Smooth muscle cell (in vitro differentiated cells): ENCODE measurements around the gene STAT5B. TPM values are rescaled to one million over a fixed set of nuclear protein-coding genes. Genes with fewer than 3 reads are reported as not detected.

Experiments used
- DNase-seq: peaks from one replicate; lab custom pipeline; 2025; ENCODE audit not compliant: unreplicated experiment; lab: John Stamatoyannopoulos, UW
- H2AFZ ChIP-seq: fragments of 200-600 bp; sonication (generic); 2 replicates; pipeline ENCODE4 v1.6.0; 2016; ENCODE audit warnings: antibody characterized with exemption, low read depth, mild to moderate bottlenecking
- H3F3A ChIP-seq: fragments of 200-600 bp; sonication (generic); 2 replicates; pipeline ENCODE4 v1.6.0; 2017; ENCODE audit warnings: antibody characterized with exemption, low read depth
- H3K27ac ChIP-seq: fragments of 200-600 bp; sonication (generic); 2 replicates; pipeline ENCODE4 v1.5.1; 2016; ENCODE audit warnings: low read depth, mild to moderate bottlenecking
- H3K27me3 ChIP-seq: fragments of 200-600 bp; sonication (generic); 2 replicates; pipeline ENCODE4 v1.6.1; 2016; ENCODE audit warnings: low read depth, mild to moderate bottlenecking
- H3K36me3 ChIP-seq: fragments of 200-600 bp; sonication (generic); 2 replicates; pipeline ENCODE4 v1.5.1; 2016; ENCODE audit warnings: low read depth
- H3K4me1 ChIP-seq: fragments of 200-600 bp; sonication (generic); 2 replicates; pipeline ENCODE4 v1.5.1; 2016; ENCODE audit warnings: low read depth
- H3K4me2 ChIP-seq: fragments of 200-600 bp; sonication (generic); 2 replicates; pipeline ENCODE4 v1.6.0; 2016; ENCODE audit warnings: mild to moderate bottlenecking
- H3K4me3 ChIP-seq: fragments of 200-600 bp; sonication (generic); 2 replicates; pipeline ENCODE4 v1.5.1; 2016; ENCODE audit warnings: mild to moderate bottlenecking
- H3K79me2 ChIP-seq: fragments of 200-600 bp; sonication (generic); 2 replicates; pipeline ENCODE4 v1.6.0; 2016; ENCODE audit warnings: low read depth, mild to moderate bottlenecking
- H3K9ac ChIP-seq: fragments of 200-600 bp; sonication (generic); 2 replicates; pipeline ENCODE4 v1.6.0; 2016; ENCODE audit warnings: low read depth
- H3K9me3 ChIP-seq: fragments of 200-600 bp; sonication (generic); replicated peaks from 2 replicates; pipeline ENCODE4 v1.5.1; 2016; ENCODE audit warnings: low read depth
- H4K20me1 ChIP-seq: fragments of 200-600 bp; sonication (generic); 2 replicates; pipeline ENCODE4 v1.6.0; 2016; ENCODE audit warnings: low read depth
- CTCF ChIP-seq: fragments of 200-600 bp; sonication (generic); IDR thresholded peaks from 2 replicates; pipeline ENCODE4 v1.5.1; 2017; ENCODE audit warnings: borderline replicate concordance, mild to moderate bottlenecking, antibody characterized with exemption; ENCODE audit not compliant: insufficient read depth, poor library complexity, severe bottlenecking
- WGBS: methylation state at CpG from one replicate; pipeline ENCODE4 v1.1.7; 2016; ENCODE audit warnings: low lambda C conversion rate; 5-methylcytosine and 5-hydroxymethylcytosine counted together
- polyA plus RNA-seq: library from polyadenylated mRNA; unstranded; fragments of >200 nt; fragmentation: Nextera tagmentation; extraction: Ambion mirVana; gene quantifications from 2 replicates; pipeline ENCODE4 v1.2.1, GENCODE V29; 2016
- total RNA-seq: library from RNA; depleted of rRNA; stranded (reverse); fragments of >200 nt; gene quantifications from 2 replicates; pipeline ENCODE4 v1.2.3, GENCODE V29; 2014

The STAT5B gene
- total and polyA plus RNA-seq, 2 experiments from 2014 or later, result 10.7 to 12.4 TPM

DNA sequence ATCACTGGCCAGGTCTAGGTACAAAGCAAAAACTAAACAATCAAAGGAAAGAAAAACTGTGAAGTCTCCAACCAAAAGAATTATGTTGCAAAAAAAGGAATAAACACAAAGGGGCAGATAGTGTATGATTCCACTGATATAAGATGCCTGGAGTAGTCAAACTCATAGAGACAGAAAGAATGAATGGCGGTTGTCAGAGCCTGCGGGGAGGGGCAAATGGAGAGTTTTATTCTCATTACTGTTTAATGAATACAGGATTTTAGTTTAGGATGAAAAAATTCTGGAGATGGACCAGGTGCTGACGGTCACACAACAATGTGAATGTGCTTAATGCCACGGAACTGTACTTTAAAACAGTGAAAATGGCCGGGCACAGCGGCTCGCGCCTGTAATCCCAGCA, 20.7 kb downstream of the STAT5B start:
- no peak for TF ChIP-seq CTCF
- Histone ChIP-seq H3K4me3 (no peak overlapping the region), H3F3A (no peaks in the 10 kb centered on the region), H3K36me3 (no peaks in the 10 kb centered on the region), H2AFZ (no peak overlapping the region), H3K27ac (no peak overlapping the region), H3K27me3 (no peaks in the 10 kb centered on the region), H4K20me1 (peaks cover 57% of the 10 kb centered on the region), H3K9me3 (no peaks in the 10 kb centered on the region), H3K79me2 (peaks cover 73% of the 10 kb centered on the region), H3K9ac (no peak overlapping the region), H3K4me2 (no peak overlapping the region), H3K4me1 (no peaks in the 10 kb centered on the region)
- no peak for DNase-seq
- 98% methylated on average over 8 of the region's 8 CpGs for WGBS

- Histone ChIP-seq H3K4me2 (no peak overlapping the region), H3K79me2 (peaks cover 72% of the 10 kb centered on the region), H3K4me3 (no peak overlapping the region), H3F3A (no peaks in the 10 kb centered on the region), H4K20me1 (peaks cover 42% of the 10 kb centered on the region), H3K4me1 (peaks cover 3% of the 10 kb centered on the region), H3K27me3 (no peaks in the 10 kb centered on the region), H3K9me3 (no peaks in the 10 kb centered on the region), H2AFZ (no peak overlapping the region), H3K36me3 (no peaks in the 10 kb centered on the region), H3K9ac (no peak overlapping the region), H3K27ac (peak overlapping the region; percentile 44)
- TF ChIP-seq CTCF, result no peak
- 94% methylated on average over 5 of the region's 5 CpGs for WGBS
- no peak for DNase-seq
These were observed 22.6 kb downstream of the STAT5B start for GRCh38 chr17:42253578-42253977.

DNA sequence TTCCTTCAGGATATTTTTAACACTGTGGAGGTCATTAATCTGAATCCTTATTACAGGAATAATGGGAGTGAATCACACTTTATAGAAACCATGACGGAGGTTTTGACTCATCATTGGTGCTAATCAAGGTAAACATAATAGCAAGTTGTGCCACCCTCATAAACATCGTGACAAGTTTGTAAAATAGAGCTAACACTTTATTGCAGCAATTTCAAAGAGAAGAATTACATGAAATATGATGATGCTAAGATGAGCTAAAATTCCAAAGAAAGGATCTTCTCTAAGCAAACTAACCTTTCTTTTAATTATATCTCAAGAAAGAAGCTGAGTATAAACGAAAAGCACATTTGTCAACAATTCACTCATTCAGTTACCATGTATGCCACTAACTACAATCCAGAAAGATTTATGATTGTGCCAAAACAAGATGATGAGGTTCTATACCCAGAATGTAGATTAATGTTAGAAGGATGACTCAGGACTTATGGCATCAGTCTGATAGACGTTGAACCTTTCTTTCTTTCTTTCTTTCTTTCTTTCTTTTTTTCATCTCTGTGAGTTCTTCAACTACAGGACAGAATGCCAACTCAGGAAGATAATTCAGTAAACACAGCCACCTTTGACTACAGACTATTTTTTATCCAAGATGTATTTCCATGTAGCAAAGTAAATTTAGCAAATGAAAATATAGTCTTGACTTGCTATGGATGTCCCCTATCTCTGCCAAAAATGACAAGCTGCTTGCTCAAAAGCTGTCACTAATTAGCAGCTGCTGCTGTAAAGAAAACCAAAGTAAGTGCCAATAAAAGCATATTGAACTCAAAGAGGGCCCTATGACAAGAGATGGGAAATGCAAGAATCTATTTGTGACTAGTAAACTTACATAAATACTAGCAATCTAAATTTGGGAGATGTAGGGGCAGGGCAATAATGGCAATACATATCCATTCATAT, 23.3 kb downstream of the STAT5B start:
- Histone ChIP-seq H2AFZ (no peak overlapping the region), H3K4me2 (no peak overlapping the region), H4K20me1 (peaks cover 42% of the 10 kb centered on the region), H3K9ac (no peak overlapping the region), H3K79me2 (peaks cover 71% of the 10 kb centered on the region), H3K27me3 (no peaks in the 10 kb centered on the region), H3F3A (no peaks in the 10 kb centered on the region), H3K4me1 (peaks cover 4% of the 10 kb centered on the region), H3K4me3 (no peak overlapping the region), H3K36me3 (no peaks in the 10 kb centered on the region), H3K27ac (peak overlapping the region; percentile 44), H3K9me3 (no peaks in the 10 kb centered on the region)
- TF ChIP-seq CTCF, result no peak
- WGBS, result 66% methylated on average over 4 of the region's 4 CpGs
- DNase-seq, result no peak
